Central memory CD8-positive, alpha-beta T cell (primary cell): ENCODE data around the gene GPC5.

Source experiments
- ATAC-seq: fragments of 150-1000 bp; cut with Tn5 transposase; replicated peaks from 2 replicates; pipeline ENCODE4 v1.10.0; 2022; ENCODE audit warnings: mild to moderate bottlenecking, moderate FRiP score, moderate number of reproducible peaks; ENCODE audit not compliant: poor library complexity, severe bottlenecking; ENCODE audit errors: extremely low read depth
- DNase-seq, 2 donors: peaks; one replicate each; pipeline ENCODE4 v3.0.0; 2021; ENCODE audit warnings: low spot score in 2 of 2
- H3K27ac Mint-ChIP-seq: one replicate; pipeline ENCODE4 v1.8.0; 2022; ENCODE audit warnings: low read depth, mild to moderate bottlenecking, moderate library complexity, mixed read lengths
- H3K27me3 Mint-ChIP-seq: one replicate; pipeline ENCODE4 v1.8.0; 2022; ENCODE audit warnings: mixed read lengths
- H3K36me3 Mint-ChIP-seq: one replicate; pipeline ENCODE4 v1.8.0; 2022; ENCODE audit warnings: mild to moderate bottlenecking, moderate library complexity, mixed read lengths; ENCODE audit not compliant: insufficient read depth
- H3K4me1 Mint-ChIP-seq: one replicate; pipeline ENCODE4 v1.8.0; 2022; ENCODE audit warnings: mixed read lengths
- H3K4me3 Mint-ChIP-seq: one replicate; pipeline ENCODE4 v1.8.0; 2022; ENCODE audit warnings: mild to moderate bottlenecking, moderate library complexity, mixed read lengths
- H3K9me3 Mint-ChIP-seq: one replicate; pipeline ENCODE4 v1.8.0; 2022; ENCODE audit warnings: mixed read lengths

Gene GPC5

GRCh38 chr13:91571681-91572080 is 173.3 kb downstream of the GPC5 start:
- ATAC-seq (no peak), DNase-seq (no peak)
- H3K4me1 Mint-ChIP-seq = no peaks in the 10 kb centered on the region
- no peaks in the 10 kb centered on the region for H3K9me3 Mint-ChIP-seq
- H3K27me3 Mint-ChIP-seq = no peaks in the 10 kb centered on the region
- H3K36me3 Mint-ChIP-seq = peaks cover 3% of the 10 kb centered on the region
- no peak overlapping the region for H3K27ac Mint-ChIP-seq
- no peak overlapping the region for H3K4me3 Mint-ChIP-seq

- Mint-ChIP-seq H3K27me3 (no peaks in the 10 kb centered on the region), H3K4me1 (no peaks in the 10 kb centered on the region), H3K36me3 (peaks cover 3% of the 10 kb centered on the region), H3K4me3 (no peak overlapping the region), H3K9me3 (no peaks in the 10 kb centered on the region), H3K27ac (no peak overlapping the region)
- no peak for ATAC-seq
- no peak for DNase-seq
Measured at GRCh38 chr13:91572439-91572838, 174.0 kb downstream of the GPC5 start.

- no peaks in the 10 kb centered on the region for H3K4me1 Mint-ChIP-seq
- DNase-seq (no peak), ATAC-seq (no peak)
- no peak overlapping the region for H3K4me3 Mint-ChIP-seq
- no peaks in the 10 kb centered on the region for H3K27me3 Mint-ChIP-seq
- H3K9me3 Mint-ChIP-seq = no peaks in the 10 kb centered on the region
- peaks cover 3% of the 10 kb centered on the region for H3K36me3 Mint-ChIP-seq
- H3K27ac Mint-ChIP-seq = no peak overlapping the region
Measured at GRCh38 chr13:91572944-91573598, 174.7 kb downstream of the GPC5 start.

GRCh38 chr13:91574766-91575165 is 176.3 kb downstream of the GPC5 start:
- DNase-seq (no peak), ATAC-seq (no peak)
- H3K4me3 Mint-ChIP-seq = no peak overlapping the region
- H3K4me1 Mint-ChIP-seq = no peaks in the 10 kb centered on the region
- no peaks in the 10 kb centered on the region for H3K9me3 Mint-ChIP-seq
- no peaks in the 10 kb centered on the region for H3K27me3 Mint-ChIP-seq
- no peak overlapping the region for H3K27ac Mint-ChIP-seq
- peaks cover 3% of the 10 kb centered on the region for H3K36me3 Mint-ChIP-seq

GRCh38 chr13:91576590-91576989 is 178.2 kb downstream of the GPC5 start:
- Mint-ChIP-seq H3K4me1 (no peaks in the 10 kb centered on the region), H3K27me3 (no peaks in the 10 kb centered on the region), H3K36me3 (peaks cover 3% of the 10 kb centered on the region), H3K27ac (no peak overlapping the region), H3K9me3 (no peaks in the 10 kb centered on the region), H3K4me3 (no peak overlapping the region)
- ATAC-seq (no peak), DNase-seq (no peak)

- DNase-seq (no peak), ATAC-seq (no peak)
- H3K9me3 Mint-ChIP-seq = no peaks in the 10 kb centered on the region
- no peak overlapping the region for H3K4me3 Mint-ChIP-seq
- H3K27me3 Mint-ChIP-seq = no peaks in the 10 kb centered on the region
- H3K27ac Mint-ChIP-seq = no peak overlapping the region
- H3K4me1 Mint-ChIP-seq = no peaks in the 10 kb centered on the region
- H3K36me3 Mint-ChIP-seq = peaks cover under 1% of the 10 kb centered on the region
Measured at GRCh38 chr13:91579320-91579719, 180.9 kb downstream of the GPC5 start.

- no peak for DNase-seq
- Mint-ChIP-seq H3K36me3 (no peaks in the 10 kb centered on the region), H3K9me3 (peaks cover 4% of the 10 kb centered on the region), H3K27ac (no peak overlapping the region), H3K27me3 (no peaks in the 10 kb centered on the region), H3K4me1 (no peaks in the 10 kb centered on the region), H3K4me3 (no peak overlapping the region)
- ATAC-seq = no peak
Measured at GRCh38 chr13:91580749-91581148, 182.3 kb downstream of the GPC5 start.

- H3K27ac Mint-ChIP-seq = no peak overlapping the region
Measured at GRCh38 chr13:91586609-91587008, 188.2 kb downstream of the GPC5 start.

GRCh38 chr13:91588541-91588940 is 190.1 kb downstream of the GPC5 start:
- Mint-ChIP-seq H3K4me3 (no peak overlapping the region), H3K9me3 (peaks cover 16% of the 10 kb centered on the region), H3K4me1 (no peaks in the 10 kb centered on the region), H3K27ac (no peak overlapping the region), H3K36me3 (no peaks in the 10 kb centered on the region), H3K27me3 (no peaks in the 10 kb centered on the region)
- ATAC-seq (no peak), DNase-seq (no peak)

More at GRCh38 chr13:91586609-91587008, 188.2 kb downstream of the GPC5 start:
- no peaks in the 10 kb centered on the region for H3K36me3 Mint-ChIP-seq
- no peaks in the 10 kb centered on the region for H3K27me3 Mint-ChIP-seq
- ATAC-seq (no peak), DNase-seq (no peak)
- no peak overlapping the region for H3K4me3 Mint-ChIP-seq
- peaks cover 16% of the 10 kb centered on the region for H3K9me3 Mint-ChIP-seq
- H3K4me1 Mint-ChIP-seq = no peaks in the 10 kb centered on the region

GRCh38 chr13:91592056-91593014 is 193.9 kb downstream of the GPC5 start:
- H3K4me3 Mint-ChIP-seq = no peak overlapping the region
- ATAC-seq (no peak), DNase-seq (no peak)
- H3K36me3 Mint-ChIP-seq = no peaks in the 10 kb centered on the region
- H3K27ac Mint-ChIP-seq = no peak overlapping the region
- no peaks in the 10 kb centered on the region for H3K27me3 Mint-ChIP-seq
- H3K9me3 Mint-ChIP-seq = peaks cover 12% of the 10 kb centered on the region
- H3K4me1 Mint-ChIP-seq = no peaks in the 10 kb centered on the region

GRCh38 chr13:91593456-91593855 is 195.0 kb downstream of the GPC5 start:
- H3K27me3 Mint-ChIP-seq = no peaks in the 10 kb centered on the region
- H3K9me3 Mint-ChIP-seq = peaks cover 10% of the 10 kb centered on the region
- no peak for DNase-seq
- no peaks in the 10 kb centered on the region for H3K4me1 Mint-ChIP-seq
- H3K4me3 Mint-ChIP-seq = no peak overlapping the region
- no peak overlapping the region for H3K27ac Mint-ChIP-seq
- H3K36me3 Mint-ChIP-seq = no peaks in the 10 kb centered on the region
- ATAC-seq = no peak

- no peaks in the 10 kb centered on the region for H3K27me3 Mint-ChIP-seq
- DNase-seq (no peak), ATAC-seq (no peak)
- no peak overlapping the region for H3K4me3 Mint-ChIP-seq
- H3K27ac Mint-ChIP-seq = no peak overlapping the region
- no peaks in the 10 kb centered on the region for H3K4me1 Mint-ChIP-seq
- no peaks in the 10 kb centered on the region for H3K36me3 Mint-ChIP-seq
- peaks cover 4% of the 10 kb centered on the region for H3K9me3 Mint-ChIP-seq
Measured at GRCh38 chr13:91594061-91594460, 195.6 kb downstream of the GPC5 start.

- no peak overlapping the region for H3K4me3 Mint-ChIP-seq
- H3K9me3 Mint-ChIP-seq = no peaks in the 10 kb centered on the region
- no peak for DNase-seq
- H3K27ac Mint-ChIP-seq = no peak overlapping the region
- ATAC-seq = no peak
- no peaks in the 10 kb centered on the region for H3K36me3 Mint-ChIP-seq
- no peaks in the 10 kb centered on the region for H3K4me1 Mint-ChIP-seq
- H3K27me3 Mint-ChIP-seq = no peaks in the 10 kb centered on the region
Measured at GRCh38 chr13:91595677-91596076, 197.3 kb downstream of the GPC5 start.
